ENCODE results near the gene SLIT1.
A peak's percentile ranks its signal among the peaks of the same experiment; 100 is the strongest.

SLIT1 gene

GRCh38 chr10:97115846-97116245 lies 69.9 kb downstream of the SLIT1 start:
- no peak for DNase-seq (ENCODE audit: low read depth in 2 of 2)

- DNase-seq (ENCODE audit: low read depth in 2 of 2) = no peak
Observed at GRCh38 chr10:97111615-97112014, 74.1 kb downstream of the SLIT1 start.

- DNase-seq (ENCODE audit: low read depth in 2 of 2) = no peak
Observed at GRCh38 chr10:97109547-97109946, 76.2 kb downstream of the SLIT1 start.

- no peak for DNase-seq (ENCODE audit: low read depth in 2 of 2)
Observed at GRCh38 chr10:97107551-97107950, 78.2 kb downstream of the SLIT1 start.

- DNase-seq (ENCODE audit: low read depth in 2 of 2) = no peak
Observed at GRCh38 chr10:97106207-97106606, 79.6 kb downstream of the SLIT1 start.

- DNase-seq (ENCODE audit: low read depth in 2 of 2) = no peak
Observed at GRCh38 chr10:97105303-97105702, 80.5 kb downstream of the SLIT1 start.

GRCh38 chr10:97103316-97104080 lies 82.3 kb downstream of the SLIT1 start:
- DNase-seq (ENCODE audit: low read depth in 2 of 2) = no peak

- DNase-seq (ENCODE audit: low read depth in 2 of 2) = no peak
Observed at GRCh38 chr10:97102441-97102840, 83.3 kb downstream of the SLIT1 start.

- DNase-seq (ENCODE audit: low read depth in 2 of 2) = no peak
Observed at GRCh38 chr10:97101166-97101940, 84.4 kb downstream of the SLIT1 start.

- DNase-seq (ENCODE audit: low read depth in 2 of 2) = no peak
Observed at GRCh38 chr10:97100657-97101056, 85.1 kb downstream of the SLIT1 start.

GRCh38 chr10:97099868-97100267 lies 85.9 kb downstream of the SLIT1 start:
- DNase-seq (ENCODE audit: low read depth in 2 of 2) = no peak

GRCh38 chr10:97099089-97099488 lies 86.7 kb downstream of the SLIT1 start:
- DNase-seq (ENCODE audit: low read depth in 2 of 2) = no peak

GRCh38 chr10:97097084-97097433 lies 88.7 kb downstream of the SLIT1 start:
- DNase-seq (ENCODE audit: low read depth in 2 of 2) = no peak

GRCh38 chr10:97096261-97097083 lies 89.3 kb downstream of the SLIT1 start:
- DNase-seq (ENCODE audit: low read depth in 2 of 2) = peak in 1 of 2 donors; percentile 3

GRCh38 chr10:97095701-97096260 lies 90.0 kb downstream of the SLIT1 start:
- no peak for DNase-seq (ENCODE audit: low read depth in 2 of 2)

- DNase-seq (ENCODE audit: low read depth in 2 of 2) = no peak
Observed at GRCh38 chr10:97090644-97091043, 95.1 kb downstream of the SLIT1 start.

GRCh38 chr10:97090035-97090434 lies 95.7 kb downstream of the SLIT1 start:
- no peak for DNase-seq (ENCODE audit: low read depth in 2 of 2)

GRCh38 chr10:97089209-97089870 lies 96.4 kb downstream of the SLIT1 start:
- DNase-seq (ENCODE audit: low read depth in 2 of 2) = no peak

GRCh38 chr10:97087296-97087695 lies 98.5 kb downstream of the SLIT1 start:
- DNase-seq (ENCODE audit: low read depth in 2 of 2) = no peak

- DNase-seq (ENCODE audit: low read depth in 2 of 2) = no peak
Observed at GRCh38 chr10:97086530-97086929, 99.2 kb downstream of the SLIT1 start.

GRCh38 chr10:97083228-97083829 lies 102.4 kb downstream of the SLIT1 start:
- DNase-seq (ENCODE audit: low read depth in 2 of 2) = no peak
